OCI-LY3 (cell line): ENCODE data around the gene NOTUM.

Source experiments
- H2AFZ ChIP-seq: fragments of 200-600, 300-600 bp; shearing (Covaris generic); 2 replicates; pipeline ENCODE4 v1.6.0; 2014; ENCODE audit warnings: antibody characterized with exemption, low read depth, low read length
- H3K27ac ChIP-seq: fragments of 200-600, 300-600 bp; sonication (generic); 2 replicates; pipeline ENCODE4 v1.5.1; 2014; ENCODE audit warnings: mild to moderate bottlenecking, low read length, moderate library complexity, mixed read lengths
- H3K27me3 ChIP-seq: fragments of 200-600, 300-600 bp; sonication (generic); 2 replicates; pipeline ENCODE4 v1.6.1; 2014; ENCODE audit warnings: low read depth, low read length, mixed read lengths
- H3K36me3 ChIP-seq: fragments of 200-600, 300-600 bp; sonication (generic); replicated peaks from 2 replicates; pipeline ENCODE3; 2014; ENCODE audit warnings: low read depth, low read length, mixed read lengths
- H3K4me1 ChIP-seq: fragments of 300-600, 200-600 bp; sonication (generic); 2 replicates; pipeline ENCODE4 v1.6.1; 2014; ENCODE audit warnings: low read length, mixed read lengths
- H3K4me2 ChIP-seq: fragments of 200-600, 300-600 bp; sonication (generic); 2 replicates; pipeline ENCODE4 v1.6.1; 2014; ENCODE audit warnings: low read length, mixed read lengths
- H3K4me3 ChIP-seq: fragments of 300-600, 200-600 bp; sonication (generic); 2 replicates; pipeline ENCODE4 v1.5.1; 2014; ENCODE audit warnings: antibody characterized with exemption, mild to moderate bottlenecking, low read length, moderate library complexity
- H3K79me2 ChIP-seq: fragments of 300-600, 200-600 bp; shearing (Covaris generic); 2 replicates; pipeline ENCODE4 v1.6.1; 2014; ENCODE audit warnings: mild to moderate bottlenecking, low read length, mixed read lengths
- H3K9ac ChIP-seq: fragments of 300-600, 200-600 bp; shearing (Covaris generic); 2 replicates; pipeline ENCODE4 v1.6.0; 2014; ENCODE audit warnings: mild to moderate bottlenecking, low read length, moderate library complexity
- H3K9me3 ChIP-seq: fragments of 200-600, 300-600 bp; shearing (Covaris generic); 2 replicates; pipeline ENCODE4 v1.6.1; 2014; ENCODE audit warnings: low read length, mixed read lengths; ENCODE audit not compliant: insufficient read depth
- H4K20me1 ChIP-seq: fragments of 200-600, 300-600 bp; sonication (generic); 2 replicates; pipeline ENCODE4 v1.6.1; 2016; ENCODE audit warnings: low read length, mixed read lengths; ENCODE audit not compliant: insufficient read depth
- CTCF ChIP-seq: fragments of 200-600, 300-600 bp; sonication (generic); IDR thresholded peaks from 2 replicates; pipeline ENCODE4 v1.5.1; 2014; ENCODE audit warnings: antibody characterized with exemption, low read length, low read depth
- EZH2phosphoT487 ChIP-seq: fragments of 200-600 bp; shearing (Covaris generic); IDR thresholded peaks from 2 replicates; pipeline ENCODE4 v1.6.1; 2018; ENCODE audit warnings: antibody characterized with exemption, mixed run types, low read depth

The NOTUM gene

GRCh38 chr17:81932333-81932983 lies 28.5 kb downstream of the NOTUM start:
- no peak overlapping the region for H3K4me3 ChIP-seq
- no peak for TF ChIP-seq CTCF
- no peak for TF ChIP-seq EZH2phosphoT487
- no peaks in the 10 kb centered on the region for H3K9me3 ChIP-seq
- H3K36me3 ChIP-seq: no peaks in the 10 kb centered on the region
- no peak overlapping the region for H2AFZ ChIP-seq
- H4K20me1 ChIP-seq: no peaks in the 10 kb centered on the region
- H3K9ac ChIP-seq: no peak overlapping the region
- peaks cover 16% of the 10 kb centered on the region; the same call in 1 of the 2 replicates for H3K79me2 ChIP-seq
- no peak overlapping the region for H3K4me2 ChIP-seq
- peaks cover 7% of the 10 kb centered on the region; the same call in 1 of the 2 replicates for H3K4me1 ChIP-seq
- H3K27me3 ChIP-seq: no peaks in the 10 kb centered on the region
- no peak overlapping the region for H3K27ac ChIP-seq

- Histone ChIP-seq H3K4me2 (no peak overlapping the region), H3K79me2 (peaks cover 19% of the 10 kb centered on the region), H3K9me3 (no peaks in the 10 kb centered on the region), H3K4me3 (no peak overlapping the region), H3K36me3 (no peaks in the 10 kb centered on the region), H3K27me3 (no peaks in the 10 kb centered on the region), H4K20me1 (no peaks in the 10 kb centered on the region), H2AFZ (no peak overlapping the region), H3K4me1 (peaks cover 7% of the 10 kb centered on the region; the same call in 1 of the 2 replicates), H3K9ac (no peak overlapping the region), H3K27ac (no peak overlapping the region)
- TF ChIP-seq EZH2phosphoT487 (no peak), CTCF (no peak)
Observed at GRCh38 chr17:81931557-81932332, 29.2 kb downstream of the NOTUM start.

- peaks cover 9% of the 10 kb centered on the region; the same call in 1 of the 2 replicates for H3K4me1 ChIP-seq
- H3K9ac ChIP-seq: no peak overlapping the region
- H3K27ac ChIP-seq: no peak overlapping the region
- no peaks in the 10 kb centered on the region for H3K9me3 ChIP-seq
- H2AFZ ChIP-seq: no peak overlapping the region
- peaks cover 2% of the 10 kb centered on the region for H4K20me1 ChIP-seq
- H3K79me2 ChIP-seq: peaks cover 21% of the 10 kb centered on the region
- no peaks in the 10 kb centered on the region for H3K36me3 ChIP-seq
- H3K4me3 ChIP-seq: no peak overlapping the region
- H3K27me3 ChIP-seq: no peaks in the 10 kb centered on the region
- no peak overlapping the region for H3K4me2 ChIP-seq
- TF ChIP-seq EZH2phosphoT487: no peak
- TF ChIP-seq CTCF: no peak
Observed at GRCh38 chr17:81931189-81931556, 29.8 kb downstream of the NOTUM start.
